GM12875 (cell line): ENCODE results near the gene C21orf58.

Source experiments
- H3K4me3 ChIP-seq: one replicate; pipeline ENCODE4 v1.5.1; 2011; ENCODE audit warnings: low read depth, low read length, control low read depth
- TF ChIP-seq, protein P1 (sequence below): IDR thresholded peaks from 2 replicates; pipeline ENCODE4 v1.5.1; 2011; ENCODE audit warnings: low read depth, mild to moderate bottlenecking, control low read depth, inconsistent platforms, low read length, moderate library complexity, borderline replicate concordance; ENCODE audit not compliant: insufficient read depth

Gene C21orf58

DNA sequence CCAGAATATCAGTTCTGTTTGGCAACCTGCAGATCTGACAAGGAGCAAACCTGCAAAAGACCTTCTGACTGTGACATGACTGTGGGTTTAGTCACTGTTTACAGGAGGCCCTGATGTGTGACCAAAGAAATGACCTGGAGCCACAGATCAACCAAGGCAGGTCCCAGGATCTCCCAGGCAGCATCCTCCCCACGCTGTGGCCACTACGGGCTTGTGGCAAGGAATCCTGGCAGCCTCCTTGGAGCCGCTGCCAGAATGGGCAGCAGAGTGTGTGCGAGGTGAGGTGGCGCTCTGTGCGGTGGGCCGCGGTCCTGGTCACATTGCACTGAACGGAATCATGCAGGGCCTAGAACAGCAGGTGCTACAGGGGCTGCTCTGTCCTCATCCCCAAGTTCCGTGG is 54.2 kb downstream of the C21orf58 start:
- TF ChIP-seq, protein P1, sequence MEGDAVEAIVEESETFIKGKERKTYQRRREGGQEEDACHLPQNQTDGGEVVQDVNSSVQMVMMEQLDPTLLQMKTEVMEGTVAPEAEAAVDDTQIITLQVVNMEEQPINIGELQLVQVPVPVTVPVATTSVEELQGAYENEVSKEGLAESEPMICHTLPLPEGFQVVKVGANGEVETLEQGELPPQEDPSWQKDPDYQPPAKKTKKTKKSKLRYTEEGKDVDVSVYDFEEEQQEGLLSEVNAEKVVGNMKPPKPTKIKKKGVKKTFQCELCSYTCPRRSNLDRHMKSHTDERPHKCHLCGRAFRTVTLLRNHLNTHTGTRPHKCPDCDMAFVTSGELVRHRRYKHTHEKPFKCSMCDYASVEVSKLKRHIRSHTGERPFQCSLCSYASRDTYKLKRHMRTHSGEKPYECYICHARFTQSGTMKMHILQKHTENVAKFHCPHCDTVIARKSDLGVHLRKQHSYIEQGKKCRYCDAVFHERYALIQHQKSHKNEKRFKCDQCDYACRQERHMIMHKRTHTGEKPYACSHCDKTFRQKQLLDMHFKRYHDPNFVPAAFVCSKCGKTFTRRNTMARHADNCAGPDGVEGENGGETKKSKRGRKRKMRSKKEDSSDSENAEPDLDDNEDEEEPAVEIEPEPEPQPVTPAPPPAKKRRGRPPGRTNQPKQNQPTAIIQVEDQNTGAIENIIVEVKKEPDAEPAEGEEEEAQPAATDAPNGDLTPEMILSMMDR = no peak

DNA sequence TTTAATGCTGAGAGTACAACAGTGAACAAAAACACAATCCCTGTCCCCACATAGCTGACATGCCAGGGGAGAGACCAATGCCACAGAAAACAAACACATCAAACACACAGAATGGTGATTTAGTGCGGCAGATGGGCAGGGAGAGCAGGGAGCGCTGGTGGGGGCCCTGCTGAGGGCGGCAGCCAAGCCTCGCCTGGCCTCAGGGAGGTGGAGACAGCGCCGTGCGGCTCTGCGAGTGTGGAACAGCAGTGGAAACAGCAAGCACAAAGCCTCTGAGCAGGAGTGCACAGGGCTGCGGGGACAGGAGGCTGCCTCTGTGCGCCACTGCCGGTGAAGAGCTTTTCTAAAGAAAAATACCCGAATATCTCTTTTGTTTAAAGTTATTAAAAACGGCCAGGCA is 55.3 kb downstream of the C21orf58 start:
- TF ChIP-seq, protein P1 = no peak
- H3K4me3 ChIP-seq = no peak overlapping the region

More for the DNA sequence above, 54.2 kb downstream of the C21orf58 start:
- no peak overlapping the region for H3K4me3 ChIP-seq

DNA sequence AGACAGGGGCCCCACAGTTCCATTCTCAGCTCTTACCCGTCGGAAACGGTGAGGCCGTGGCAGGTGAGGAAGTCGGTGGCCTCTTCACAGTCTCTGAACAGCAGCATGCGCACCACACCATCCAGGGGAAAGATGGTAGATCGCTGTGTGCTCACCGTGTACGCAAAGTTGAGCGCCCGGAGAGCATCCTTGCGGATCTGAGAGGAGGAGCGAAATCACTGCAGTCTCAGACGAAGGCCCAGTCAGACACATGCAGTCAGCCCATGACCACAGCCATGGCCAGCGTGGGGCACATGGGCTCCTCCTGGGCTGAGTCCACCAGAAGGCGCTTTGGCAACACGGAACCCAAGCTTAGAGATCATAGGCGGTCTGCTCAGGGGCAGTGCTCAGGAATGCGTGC is 56.7 kb downstream of the C21orf58 start:
- TF ChIP-seq, protein P1 = no peak
- no peak overlapping the region for H3K4me3 ChIP-seq

DNA sequence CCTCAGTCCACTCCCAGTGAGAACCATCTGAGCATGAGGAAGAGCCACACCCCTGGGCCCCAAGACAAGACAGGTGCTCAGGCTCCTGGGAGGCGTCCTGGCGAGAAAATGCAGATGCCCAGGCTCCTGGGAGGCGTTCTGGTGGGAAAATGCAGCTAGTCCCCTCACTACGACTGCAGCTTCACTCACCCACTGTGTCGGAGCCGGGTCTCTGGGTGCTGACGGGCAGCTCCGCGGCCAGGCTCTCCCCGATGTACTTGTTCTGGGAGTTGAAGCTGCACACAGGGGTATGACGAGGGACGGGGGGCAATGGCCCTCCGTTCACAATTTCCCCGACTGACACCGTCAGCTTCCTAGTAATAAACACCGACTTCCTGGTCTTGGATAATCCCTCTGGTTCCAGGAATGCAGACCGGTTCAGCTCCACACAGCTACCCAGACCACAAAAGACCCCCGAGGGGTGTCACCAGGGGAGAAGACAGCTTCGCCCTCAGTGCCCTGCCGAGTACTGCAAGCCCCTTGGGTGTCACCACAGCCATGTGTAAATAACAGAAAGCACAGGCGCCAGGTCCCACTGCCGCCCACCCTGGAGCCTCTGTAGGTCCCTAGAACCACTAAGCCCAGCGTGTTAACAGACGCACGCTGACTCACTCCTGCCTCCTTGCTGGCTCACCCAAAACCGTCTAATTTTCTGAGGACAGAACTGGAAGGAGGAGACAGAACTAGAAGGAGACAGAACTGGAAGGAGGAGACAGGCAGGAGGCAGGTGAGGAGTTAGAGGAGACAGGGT is 57.7 kb downstream of the C21orf58 start:
- TF ChIP-seq, protein P1 = no peak
- no peak overlapping the region for H3K4me3 ChIP-seq

DNA sequence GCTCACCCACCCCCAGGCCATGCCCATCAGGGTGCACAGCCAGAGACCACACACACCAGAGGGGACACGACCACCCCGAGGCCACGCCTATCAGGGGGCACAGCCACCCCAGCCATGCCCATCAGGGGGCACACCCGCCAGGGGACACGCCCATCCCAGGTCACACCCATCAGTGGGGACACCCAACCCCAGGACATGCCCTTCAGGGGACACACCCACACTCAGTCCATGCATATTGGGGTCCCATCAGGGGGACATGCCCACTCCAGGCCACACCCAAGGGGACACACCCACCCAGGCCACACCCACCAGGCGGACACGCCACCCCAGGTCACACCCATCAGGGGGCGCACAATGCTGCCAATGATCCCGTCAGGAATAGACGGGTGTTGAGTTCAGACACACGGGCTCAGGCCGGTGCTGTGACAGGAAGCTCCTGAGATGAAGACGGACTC is 59.0 kb downstream of the C21orf58 start:
- no peak overlapping the region for H3K4me3 ChIP-seq
- TF ChIP-seq, protein P1 = no peak

DNA sequence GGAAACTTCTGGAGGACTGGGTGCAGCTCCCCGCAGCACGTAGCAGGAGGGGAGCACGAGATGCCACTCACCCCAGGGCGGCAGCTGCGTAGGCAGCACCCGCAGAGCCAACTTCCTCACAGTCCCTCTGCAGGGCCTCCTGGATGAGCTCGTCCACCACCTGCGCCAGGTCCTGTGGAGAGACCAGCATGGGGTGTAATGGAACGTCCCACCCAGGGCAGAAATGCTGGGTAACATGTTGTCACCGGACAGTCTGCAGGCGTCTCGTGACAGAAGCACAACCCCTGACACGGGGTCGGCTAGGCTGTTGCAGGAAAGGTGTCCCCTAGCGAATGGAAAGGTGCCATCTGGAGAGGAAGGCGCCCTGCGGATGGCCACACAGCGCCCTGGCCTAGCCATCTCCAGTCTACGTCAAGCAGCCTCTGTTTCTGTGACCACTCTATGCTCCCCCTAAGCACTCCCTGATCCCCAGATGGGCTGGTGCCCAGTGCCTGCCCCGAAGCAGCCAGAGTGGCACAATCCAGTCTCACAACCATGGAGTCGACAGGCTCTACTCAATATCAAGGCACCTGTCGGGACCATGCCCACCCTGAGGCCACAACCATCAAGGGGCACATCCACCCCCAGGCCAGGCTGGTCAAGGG is 59.5 kb downstream of the C21orf58 start:
- H3K4me3 ChIP-seq = no peak overlapping the region
- TF ChIP-seq, protein P1 = no peak
